NCI-H128 (cell line): ENCODE results near the gene AMZ1.
"Not testable (repeated sequence)": the region's sequence is repeated elsewhere in the genome, so short reads cannot be mapped to it uniquely, and the experiment has no call there.

Source experiments
- DNase-seq: peaks from one replicate; lab custom pipeline; 2025; ENCODE audit not compliant: unreplicated experiment; lab: John Stamatoyannopoulos, UW

AMZ1 gene

GRCh38 chr7:2738766-2739549 lies 51.0 kb downstream of the AMZ1 start:
- DNase-seq, result no peak

GRCh38 chr7:2743523-2744185 lies 55.7 kb downstream of the AMZ1 start:
- DNase-seq, result not testable (repeated sequence)

GRCh38 chr7:2748684-2749083 lies 60.7 kb downstream of the AMZ1 start:
- not testable (repeated sequence) for DNase-seq

- DNase-seq, result no peak
Measured at GRCh38 chr7:2750004-2750407, 62.0 kb downstream of the AMZ1 start.

GRCh38 chr7:2751086-2751485 lies 63.1 kb downstream of the AMZ1 start:
- DNase-seq, result no peak

- no peak for DNase-seq
Measured at GRCh38 chr7:2753148-2753547, 65.1 kb downstream of the AMZ1 start.

- no peak for DNase-seq
Measured at GRCh38 chr7:2754086-2754485, 66.1 kb downstream of the AMZ1 start.

GRCh38 chr7:2754912-2755311 lies 66.9 kb downstream of the AMZ1 start:
- no peak for DNase-seq

- no peak for DNase-seq
Measured at GRCh38 chr7:2755531-2755930, 67.5 kb downstream of the AMZ1 start.

GRCh38 chr7:2757361-2757903 lies 69.4 kb downstream of the AMZ1 start:
- DNase-seq, result no peak

GRCh38 chr7:2757904-2758672 lies 70.1 kb downstream of the AMZ1 start:
- DNase-seq, result no peak

GRCh38 chr7:2758673-2759616 lies 70.9 kb downstream of the AMZ1 start:
- no peak for DNase-seq

- no peak for DNase-seq
Measured at GRCh38 chr7:2759736-2760097, 71.7 kb downstream of the AMZ1 start.

GRCh38 chr7:2760098-2760889 lies 72.3 kb downstream of the AMZ1 start:
- no peak for DNase-seq

- DNase-seq, result no peak
Measured at GRCh38 chr7:2761131-2761624, 73.2 kb downstream of the AMZ1 start.

GRCh38 chr7:2761801-2762497 lies 73.9 kb downstream of the AMZ1 start:
- no peak for DNase-seq

GRCh38 chr7:2763597-2763996 lies 75.6 kb downstream of the AMZ1 start:
- DNase-seq, result no peak

- DNase-seq, result no peak
Measured at GRCh38 chr7:2764621-2765020, 76.6 kb downstream of the AMZ1 start.
